Type B pancreatic cell (in vitro differentiated cells): Measurements from ENCODE around the gene MTPN. TPM values are rescaled to one million over a fixed set of nuclear protein-coding genes. Genes with fewer than 3 reads are reported as not detected.

Source experiments
- DNase-seq: peaks from one replicate; pipeline ENCODE4 v3.0.0; 2021; ENCODE audit warnings: mixed read lengths; ENCODE audit not compliant: unreplicated experiment; ENCODE audit errors: extremely low spot score
- H3K27ac Mint-ChIP-seq: 2 replicates; pipeline ENCODE4 v1.8.0; 2021; ENCODE audit warnings: mild to moderate bottlenecking, mixed read lengths
- H3K27me3 Mint-ChIP-seq: 2 replicates; pipeline ENCODE4 v1.8.0; 2021; ENCODE audit warnings: mixed read lengths
- H3K36me3 Mint-ChIP-seq: 2 replicates; pipeline ENCODE4 v1.8.0; 2021; ENCODE audit warnings: mixed read lengths
- H3K4me1 Mint-ChIP-seq: one replicate; pipeline ENCODE4 v1.8.0; 2021; ENCODE audit warnings: mixed read lengths; ENCODE audit not compliant: unreplicated experiment
- H3K4me3 Mint-ChIP-seq: 2 replicates; pipeline ENCODE4 v1.8.0; 2021; ENCODE audit warnings: mild to moderate bottlenecking, mixed read lengths
- H3K9me3 Mint-ChIP-seq: 2 replicates; pipeline ENCODE4 v1.8.0; 2021; ENCODE audit warnings: mixed read lengths
- CTCF ChIP-seq: fragments of 200-600 bp; sonication (generic); conservative IDR thresholded peaks from 2 replicates; pipeline ENCODE4 v1.5.0; 2021; ENCODE audit warnings: antibody characterized with exemption, mild to moderate bottlenecking
- total RNA-seq: library from RNA; stranded (reverse); gene quantifications from 2 replicates; pipeline ENCODE4 v1.2.1, GENCODE V29; 2021; ENCODE audit warnings: low replicate concordance

The MTPN gene
- total RNA-seq, 1 donor from 2014 or later, result 104 TPM

DNA sequence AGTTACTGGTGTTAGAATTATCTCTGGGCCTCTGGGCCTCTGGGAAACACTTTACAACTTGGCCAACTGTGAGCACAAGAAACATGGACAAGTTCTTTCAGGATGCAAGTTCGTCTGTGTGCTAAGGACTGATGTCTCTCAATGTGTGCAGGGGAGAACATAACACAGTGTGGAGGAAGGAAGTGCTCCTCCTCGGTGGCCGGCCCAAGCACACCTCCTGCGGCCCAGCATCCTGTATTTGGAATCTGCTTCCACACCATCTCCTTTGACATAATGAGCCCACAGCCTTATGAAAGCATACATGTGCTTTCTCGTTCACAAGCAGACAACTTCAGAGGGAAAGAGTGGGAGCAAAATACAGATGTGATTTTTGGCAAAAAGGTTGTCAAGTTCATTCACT is 59.0 kb downstream of the MTPN start:
- no peak for TF ChIP-seq CTCF
- H3K27ac Mint-ChIP-seq, result no peak overlapping the region
- no peak for DNase-seq
- peaks cover 3% of the 10 kb centered on the region for H3K36me3 Mint-ChIP-seq
- H3K4me1 Mint-ChIP-seq, result no peaks in the 10 kb centered on the region
- H3K27me3 Mint-ChIP-seq, result no peaks in the 10 kb centered on the region
- H3K9me3 Mint-ChIP-seq, result peaks cover 4% of the 10 kb centered on the region
- H3K4me3 Mint-ChIP-seq, result no peak overlapping the region

GRCh38 chr7:135917721-135918120 is 59.4 kb downstream of the MTPN start:
- Mint-ChIP-seq H3K27me3 (no peaks in the 10 kb centered on the region), H3K27ac (no peak overlapping the region), H3K36me3 (peaks cover 3% of the 10 kb centered on the region), H3K4me3 (no peak overlapping the region), H3K9me3 (peaks cover 4% of the 10 kb centered on the region), H3K4me1 (no peaks in the 10 kb centered on the region)
- TF ChIP-seq CTCF, result no peak
- no peak for DNase-seq

GRCh38 chr7:135914346-135914745 is 62.8 kb downstream of the MTPN start:
- Mint-ChIP-seq H3K27me3 (no peaks in the 10 kb centered on the region), H3K36me3 (no peaks in the 10 kb centered on the region), H3K27ac (no peak overlapping the region), H3K4me3 (no peak overlapping the region), H3K9me3 (no peaks in the 10 kb centered on the region), H3K4me1 (no peaks in the 10 kb centered on the region)
- no peak for DNase-seq
- no peak for TF ChIP-seq CTCF

GRCh38 chr7:135913404-135913803 is 63.8 kb downstream of the MTPN start:
- H3K27ac Mint-ChIP-seq, result no peak overlapping the region
- no peaks in the 10 kb centered on the region for H3K36me3 Mint-ChIP-seq
- H3K9me3 Mint-ChIP-seq, result no peaks in the 10 kb centered on the region
- H3K4me3 Mint-ChIP-seq, result no peak overlapping the region
- no peak for DNase-seq
- no peaks in the 10 kb centered on the region for H3K4me1 Mint-ChIP-seq
- no peak for TF ChIP-seq CTCF
- no peaks in the 10 kb centered on the region for H3K27me3 Mint-ChIP-seq

GRCh38 chr7:135911099-135911498 is 66.1 kb downstream of the MTPN start:
- H3K27me3 Mint-ChIP-seq, result no peaks in the 10 kb centered on the region
- no peaks in the 10 kb centered on the region for H3K36me3 Mint-ChIP-seq
- no peak overlapping the region for H3K4me3 Mint-ChIP-seq
- no peak overlapping the region for H3K27ac Mint-ChIP-seq
- no peaks in the 10 kb centered on the region for H3K9me3 Mint-ChIP-seq
- TF ChIP-seq CTCF, result no peak
- H3K4me1 Mint-ChIP-seq, result no peaks in the 10 kb centered on the region
- DNase-seq, result no peak

GRCh38 chr7:135910393-135911036 is 66.6 kb downstream of the MTPN start:
- no peak overlapping the region for H3K27ac Mint-ChIP-seq
- H3K27me3 Mint-ChIP-seq, result no peaks in the 10 kb centered on the region
- no peak for DNase-seq
- no peaks in the 10 kb centered on the region for H3K4me1 Mint-ChIP-seq
- H3K4me3 Mint-ChIP-seq, result no peak overlapping the region
- no peak for TF ChIP-seq CTCF
- H3K9me3 Mint-ChIP-seq, result no peaks in the 10 kb centered on the region
- no peaks in the 10 kb centered on the region for H3K36me3 Mint-ChIP-seq
